Transverse colon (tissue), 4 donors: ENCODE data around the gene LRRC75B.

Source experiments
- CTCF ChIP-seq, 5 experiments: fragments of 200-600 bp in 3 of 5; fragments of 450-650 bp in 2 of 5; sonication (generic) in 3 of 5; IDR thresholded peaks; 1 replicate in 2 of 5; 2 replicates in 3 of 5; pipeline ENCODE4 v1.5.1; 2016 to 2017; ENCODE audit warnings: antibody characterized with exemption in 5 of 5, inconsistent platforms in 3 of 5, mild to moderate bottlenecking in 2 of 5, moderate library complexity in 1 of 5
- POLR2A ChIP-seq: fragments of 450-650 bp; IDR thresholded peaks from one replicate; pipeline ENCODE4 v1.6.1; 2016; ENCODE audit warnings: antibody characterized with exemption, mild to moderate bottlenecking, moderate library complexity
- POLR2AphosphoS5 ChIP-seq, 3 donors: sonication (generic); formaldehyde crosslinking; IDR thresholded peaks; one replicate each; pipeline ENCODE4 v1.6.1; 2016; ENCODE audit warnings: antibody characterized with exemption in 3 of 3

DNA sequence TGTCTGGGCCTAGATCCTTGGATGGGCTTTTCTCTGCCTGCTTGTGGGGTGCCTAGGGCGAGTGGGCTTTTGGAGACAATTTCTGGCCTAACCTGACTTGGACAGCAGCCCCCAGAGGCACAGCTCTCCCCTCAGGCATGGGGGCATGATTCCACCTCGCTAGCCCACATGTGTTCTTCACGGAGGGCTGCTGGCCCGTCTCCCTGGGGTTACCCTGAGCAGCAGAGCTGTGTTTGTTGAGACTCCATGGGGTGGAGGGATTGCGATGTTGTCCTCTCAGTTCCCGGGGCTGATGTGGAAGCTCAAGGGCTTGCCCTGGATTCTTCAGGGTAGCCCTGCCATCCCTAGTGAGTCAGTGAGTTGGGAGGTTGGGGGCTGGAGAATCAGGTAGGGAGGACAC, 2.4 kb upstream of the LRRC75B start:
- TF ChIP-seq POLR2A (no peak), POLR2AphosphoS5 (IDR thresholded peaks at IDR 0.05) (no peak), CTCF (IDR thresholded peaks at IDR 0.05) (no peak)
